GM12875 (cell line): Measurements from ENCODE around the gene STX12.

ENCODE experiments used
- H3K4me3 ChIP-seq: one replicate; pipeline ENCODE4 v1.5.1; 2011; ENCODE audit warnings: low read depth, low read length, control low read depth
- TF ChIP-seq, protein P1 (sequence below): IDR thresholded peaks from 2 replicates; pipeline ENCODE4 v1.5.1; 2011; ENCODE audit warnings: low read depth, mild to moderate bottlenecking, control low read depth, inconsistent platforms, low read length, moderate library complexity, borderline replicate concordance; ENCODE audit not compliant: insufficient read depth

The STX12 gene

DNA sequence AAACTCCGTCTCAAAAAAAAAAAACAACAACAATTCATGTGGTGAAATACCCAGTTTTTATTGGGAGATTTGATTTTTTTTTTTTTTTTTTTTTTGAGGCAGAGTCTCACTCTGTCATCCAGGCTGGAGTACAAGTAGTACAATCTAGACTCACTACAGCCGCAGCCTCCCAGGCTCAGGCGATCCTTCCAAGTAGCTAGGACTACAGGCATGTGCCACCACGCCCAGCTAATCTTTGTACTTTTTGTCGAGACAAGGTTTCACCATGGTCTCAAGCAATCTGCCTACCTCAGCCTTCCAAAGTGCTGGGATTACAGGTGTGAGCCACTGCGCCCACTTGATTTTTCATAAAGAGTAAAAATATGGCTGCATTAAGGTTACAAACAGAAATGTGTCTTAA is 31.9 kb upstream of the STX12 start:
- TF ChIP-seq, protein P1, sequence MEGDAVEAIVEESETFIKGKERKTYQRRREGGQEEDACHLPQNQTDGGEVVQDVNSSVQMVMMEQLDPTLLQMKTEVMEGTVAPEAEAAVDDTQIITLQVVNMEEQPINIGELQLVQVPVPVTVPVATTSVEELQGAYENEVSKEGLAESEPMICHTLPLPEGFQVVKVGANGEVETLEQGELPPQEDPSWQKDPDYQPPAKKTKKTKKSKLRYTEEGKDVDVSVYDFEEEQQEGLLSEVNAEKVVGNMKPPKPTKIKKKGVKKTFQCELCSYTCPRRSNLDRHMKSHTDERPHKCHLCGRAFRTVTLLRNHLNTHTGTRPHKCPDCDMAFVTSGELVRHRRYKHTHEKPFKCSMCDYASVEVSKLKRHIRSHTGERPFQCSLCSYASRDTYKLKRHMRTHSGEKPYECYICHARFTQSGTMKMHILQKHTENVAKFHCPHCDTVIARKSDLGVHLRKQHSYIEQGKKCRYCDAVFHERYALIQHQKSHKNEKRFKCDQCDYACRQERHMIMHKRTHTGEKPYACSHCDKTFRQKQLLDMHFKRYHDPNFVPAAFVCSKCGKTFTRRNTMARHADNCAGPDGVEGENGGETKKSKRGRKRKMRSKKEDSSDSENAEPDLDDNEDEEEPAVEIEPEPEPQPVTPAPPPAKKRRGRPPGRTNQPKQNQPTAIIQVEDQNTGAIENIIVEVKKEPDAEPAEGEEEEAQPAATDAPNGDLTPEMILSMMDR: no peak
- H3K4me3 ChIP-seq: no peak overlapping the region

DNA sequence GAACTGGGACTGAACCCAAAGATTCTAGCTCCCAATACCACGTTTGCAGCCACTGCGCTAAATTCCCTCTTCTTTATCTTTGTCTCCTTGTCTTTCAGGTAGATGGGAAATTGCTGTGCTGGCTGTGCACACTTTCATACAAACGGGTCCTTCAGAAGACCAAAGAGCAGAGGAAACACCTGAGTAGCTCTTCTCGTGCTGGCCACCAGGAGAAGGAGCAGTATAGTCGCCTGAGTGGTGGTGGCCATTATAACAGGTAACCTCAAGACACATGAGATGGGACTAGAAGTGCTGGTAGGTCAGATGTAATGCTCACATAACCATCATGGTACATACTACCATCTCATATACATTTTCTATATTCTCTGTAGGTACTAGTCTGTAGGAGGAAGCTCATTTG is 28.5 kb upstream of the STX12 start:
- TF ChIP-seq, protein P1: no peak
- H3K4me3 ChIP-seq: no peak overlapping the region

DNA sequence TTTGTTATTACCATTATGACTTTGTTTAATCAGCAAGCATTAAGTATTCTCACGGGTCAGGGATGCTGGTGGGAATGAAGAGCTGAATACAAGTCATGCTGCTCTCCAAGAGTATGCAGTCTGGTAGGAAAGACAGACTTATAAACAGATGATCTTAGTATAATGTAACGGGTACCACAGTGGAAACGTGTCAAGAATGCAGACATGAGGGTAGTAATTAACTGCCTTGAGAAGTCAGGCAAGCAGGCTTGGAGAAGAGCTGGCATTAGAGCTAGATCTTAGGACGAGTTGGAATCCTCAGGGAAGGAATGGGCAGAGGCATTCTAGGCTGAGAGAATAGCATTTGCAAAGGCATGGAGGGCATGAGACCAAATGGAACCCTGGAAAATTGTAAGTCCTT is 27.6 kb upstream of the STX12 start:
- TF ChIP-seq, protein P1: no peak

DNA sequence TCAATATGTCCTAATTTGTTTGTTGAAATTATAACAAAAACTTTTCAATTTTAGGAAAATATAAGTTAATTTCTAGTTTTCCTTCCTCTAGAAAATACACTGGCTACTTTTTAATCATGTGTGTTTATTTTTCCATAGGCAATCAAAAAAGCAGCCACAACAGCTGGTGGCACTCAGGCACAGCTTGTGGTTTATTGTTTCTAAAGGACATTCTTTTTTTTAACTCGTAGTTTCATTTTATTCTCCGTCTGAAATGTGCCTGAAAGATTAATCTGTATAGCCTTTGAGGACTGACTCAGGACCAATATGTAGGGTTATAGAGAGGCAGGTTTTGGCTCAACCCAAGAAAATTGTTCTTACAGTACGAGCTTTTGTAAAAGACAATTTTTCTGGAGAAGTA is 20.7 kb upstream of the STX12 start:
- no peak overlapping the region for H3K4me3 ChIP-seq
- TF ChIP-seq, protein P1: no peak

More for the DNA sequence above, 27.6 kb upstream of the STX12 start:
- H3K4me3 ChIP-seq: no peak overlapping the region

DNA sequence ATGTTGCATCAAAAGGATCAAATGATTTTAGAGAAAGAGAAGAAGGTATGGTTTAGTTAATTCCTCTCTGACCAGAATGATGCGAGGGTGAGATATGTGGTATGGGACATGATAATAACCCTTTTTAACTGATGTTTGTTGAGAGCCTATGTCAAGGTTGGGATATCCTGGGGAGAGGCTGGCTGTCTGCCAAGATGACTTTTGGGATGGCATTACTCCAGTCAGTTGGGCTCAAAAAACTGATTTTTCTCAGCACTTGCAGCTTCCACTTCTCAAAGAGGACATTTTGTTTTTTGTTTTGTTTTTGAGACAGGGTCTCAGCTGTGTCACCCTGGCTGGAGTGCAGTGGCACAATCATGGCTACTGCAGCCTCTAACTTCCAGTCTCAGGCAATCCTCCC is 17.7 kb upstream of the STX12 start:
- H3K4me3 ChIP-seq: no peak overlapping the region
- TF ChIP-seq, protein P1: no peak

DNA sequence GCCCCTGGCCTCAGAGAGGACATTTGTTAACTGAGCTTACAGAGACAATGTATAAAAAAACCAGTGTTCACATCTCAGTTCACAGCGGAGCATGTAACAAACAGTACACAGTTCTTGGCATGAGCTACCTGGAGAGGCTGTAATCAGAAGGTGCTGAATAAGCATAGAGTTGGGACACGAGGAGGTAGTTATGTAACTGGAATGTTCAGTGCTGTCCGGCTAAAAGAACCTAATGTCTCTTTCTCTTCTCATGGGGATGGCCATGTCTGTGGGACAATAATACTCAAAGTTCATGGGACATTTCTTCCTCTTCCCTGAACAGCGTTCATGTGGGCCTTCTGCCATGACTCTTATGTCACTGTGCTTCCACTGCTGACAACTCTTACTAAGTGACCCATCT is 17.2 kb upstream of the STX12 start:
- no peak overlapping the region for H3K4me3 ChIP-seq
- TF ChIP-seq, protein P1: no peak

DNA sequence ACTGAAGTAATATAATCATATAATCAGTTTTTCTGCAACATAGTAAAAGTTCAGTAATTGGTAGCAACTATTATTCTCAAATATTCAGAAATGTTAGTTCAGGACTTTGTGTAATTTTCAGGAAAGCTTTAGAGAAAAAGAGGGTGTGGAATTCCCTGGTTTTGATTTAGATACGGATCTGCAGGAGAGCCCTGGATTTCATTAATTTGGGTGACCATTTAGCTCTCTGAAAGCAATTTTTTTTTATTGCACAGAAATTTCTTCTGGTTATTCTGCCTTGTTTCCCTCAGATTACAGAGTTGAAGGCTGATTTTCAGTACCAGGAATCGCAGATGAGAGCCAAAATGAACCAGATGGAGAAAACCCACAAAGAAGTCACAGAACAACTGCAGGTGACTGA is 13.8 kb upstream of the STX12 start:
- no peak overlapping the region for H3K4me3 ChIP-seq
- TF ChIP-seq, protein P1: no peak
